Upper lobe of left lung (tissue), 6 donors: ENCODE results near the gene METTL3. TPM values are rescaled to one million over a fixed set of nuclear protein-coding genes. Genes with fewer than 3 reads are reported as not detected.
A peak's percentile ranks its signal among the peaks of the same experiment; 100 is the strongest.

ENCODE experiments used
- ATAC-seq, 2 donors: fragments of 200-7000 bp; cut with Tn5 transposase; one replicate each; pipeline ENCODE4 v1.9.1; 2022; ENCODE audit warnings: mild to moderate bottlenecking in 2 of 2, moderate library complexity in 2 of 2; ENCODE audit not compliant: low FRiP score in 2 of 2
- DNase-seq, 2 donors: peaks; one replicate each; pipeline ENCODE4 v3.0.0-alpha.2; 2019 to 2020
- H3K27ac ChIP-seq, 4 donors: fragments of 200-600 bp; sonication (generic); one replicate each; pipeline ENCODE4 v1.5.1; 2016 to 2019
- H3K27me3 ChIP-seq, 4 donors: fragments of 200-600 bp; sonication (generic); one replicate each; pipeline ENCODE4 v1.5.1; 2017 to 2019
- H3K36me3 ChIP-seq, 4 donors: fragments of 200-600 bp; sonication (generic); one replicate each; pipeline ENCODE4 v1.5.1; 2016 to 2019
- H3K4me1 ChIP-seq, 4 donors: fragments of 200-600 bp; sonication (generic); one replicate each; pipeline ENCODE4 v1.5.1; 2018 to 2019
- H3K4me3 ChIP-seq, 4 donors: fragments of 200-600 bp; sonication (generic); one replicate each; pipeline ENCODE4 v1.5.1; 2017 to 2019; ENCODE audit warnings: mild to moderate bottlenecking in 2 of 4, moderate library complexity in 1 of 4
- H3K9me3 ChIP-seq, 4 donors: fragments of 200-600 bp; sonication (generic); one replicate each; pipeline ENCODE4 v1.5.1; 2018 to 2019
- CTCF ChIP-seq, 6 experiments: fragments of 450-650 bp in 4 of 6; fragments of 200-600 bp in 2 of 6; sonication (generic) in 2 of 6; IDR thresholded peaks; one replicate each; pipeline ENCODE4 v1.5.1; 2016 to 2019; ENCODE audit warnings: antibody characterized with exemption in 6 of 6
- EP300 ChIP-seq, 4 donors: sonication (generic); formaldehyde crosslinking; IDR thresholded peaks; one replicate each; pipeline ENCODE4 v1.5.1; 2017; ENCODE audit warnings: antibody characterized with exemption in 4 of 4, control low read depth in 2 of 4
- POLR2A ChIP-seq, 4 donors: fragments of 450-650 bp; IDR thresholded peaks; one replicate each; pipeline ENCODE4 v1.5.1; 2016 to 2017; ENCODE audit warnings: antibody characterized with exemption in 4 of 4, mild to moderate bottlenecking in 2 of 4
- POLR2AphosphoS5 ChIP-seq, 2 donors: sonication (generic); formaldehyde crosslinking; IDR thresholded peaks; one replicate each; pipeline ENCODE4 v1.5.1; 2017; ENCODE audit warnings: antibody characterized with exemption in 2 of 2
- WGBS, 2 donors: methylation state at CpG; one replicate each; pipeline ENCODE4 v1.1.5; 2017 to 2018; 5-methylcytosine and 5-hydroxymethylcytosine counted together
- total RNA-seq, 6 donors: library from RNA; depleted of rRNA in 4 of 6; stranded (reverse); fragments of >200 nt in 4 of 6; gene quantifications; one replicate each; pipeline versions ENCODE4 v1.1.0 to v1.2.1, GENCODE V29; 2016 to 2021
- donor health status: DM: no; HTN: no; CAD: no; lungs with moderate emphysema.
- donor health status: DM: no; HTN: yes; CAD: no; lungs with severe emphysema.

Gene METTL3
- total RNA-seq, 6 donors from 2014 or later = 41.7 to 126 (median 47.7) TPM

- H3K36me3 ChIP-seq = peaks cover 0 to 12% (median 2%) of the 10 kb centered on the region in 4 donors
- H3K9me3 ChIP-seq = no peaks in the 10 kb centered on the region
- ATAC-seq (no peak), DNase-seq (no peak)
- H3K4me3 ChIP-seq = peak overlapping the region in 2 of 4 donors; percentile 67 to 75
- WGBS, 2 donors = 78 to 82% methylated on average over 6 of the region's 6 CpGs
- H3K4me1 ChIP-seq = peaks cover 13 to 31% (median 21%) of the 10 kb centered on the region in 4 donors
- H3K27me3 ChIP-seq = no peaks in the 10 kb centered on the region
- TF ChIP-seq POLR2A (IDR thresholded peaks at IDR 0.05) = no peak
- TF ChIP-seq EP300 (IDR thresholded peaks at IDR 0.05) = no peak
- H3K27ac ChIP-seq = no peak overlapping the region
These were observed 1.6 kb downstream of the METTL3 start for GRCh38 chr14:21509432-21510143.

- 93 to 98% methylated on average over 2 of the region's 2 CpGs for WGBS, 2 donors
- no peak overlapping the region for H3K27ac ChIP-seq
- H3K36me3 ChIP-seq = peaks cover 0 to 33% (median 20%) of the 10 kb centered on the region in 4 donors
- ATAC-seq = no peak
- H3K4me3 ChIP-seq = no peak overlapping the region
- no peaks in the 10 kb centered on the region for H3K27me3 ChIP-seq
- no peaks in the 10 kb centered on the region for H3K9me3 ChIP-seq
- H3K4me1 ChIP-seq = peaks cover 13 to 31% (median 19%) of the 10 kb centered on the region in 4 donors
- no peak for DNase-seq
- TF ChIP-seq CTCF (IDR thresholded peaks at IDR 0.05) = no peak
- TF ChIP-seq POLR2A (IDR thresholded peaks at IDR 0.05) = no peak
- no peak for TF ChIP-seq EP300 (IDR thresholded peaks at IDR 0.05)
- TF ChIP-seq POLR2AphosphoS5 (IDR thresholded peaks at IDR 0.05) = no peak
These were observed 4.6 kb downstream of the METTL3 start for GRCh38 chr14:21506557-21506956.

- H3K27ac ChIP-seq = no peak overlapping the region
- DNase-seq = no peak
- no peak for TF ChIP-seq EP300 (IDR thresholded peaks at IDR 0.05)
- no peak for TF ChIP-seq CTCF (IDR thresholded peaks at IDR 0.05)
- no peak for TF ChIP-seq POLR2A (IDR thresholded peaks at IDR 0.05)
- no peaks in the 10 kb centered on the region for H3K9me3 ChIP-seq
- no peaks in the 10 kb centered on the region for H3K27me3 ChIP-seq
- ATAC-seq = no peak
- H3K36me3 ChIP-seq = peaks cover 0 to 46% (median 31%) of the 10 kb centered on the region in 4 donors
- peaks cover 10 to 23% (median 15%) of the 10 kb centered on the region in 4 donors for H3K4me1 ChIP-seq
- no peak overlapping the region for H3K4me3 ChIP-seq
These were observed 6.1 kb downstream of the METTL3 start for GRCh38 chr14:21505012-21505553.

GRCh38 chr14:21503376-21503775 lies 7.8 kb downstream of the METTL3 start:
- no peak for ATAC-seq
- peaks cover 0 to 8% (median 2%) of the 10 kb centered on the region in 4 donors for H3K4me1 ChIP-seq
- peaks cover 9 to 62% (median 45%) of the 10 kb centered on the region in 4 donors for H3K36me3 ChIP-seq
- no peak overlapping the region for H3K27ac ChIP-seq
- H3K9me3 ChIP-seq = no peaks in the 10 kb centered on the region
- 90 to 98% methylated on average over 3 of the region's 4 CpGs for WGBS, 2 donors
- no peak for DNase-seq
- TF ChIP-seq CTCF (IDR thresholded peaks at IDR 0.05) = no peak
- no peak for TF ChIP-seq POLR2A (IDR thresholded peaks at IDR 0.05)
- TF ChIP-seq EP300 (IDR thresholded peaks at IDR 0.05) = no peak
- no peak for TF ChIP-seq POLR2AphosphoS5 (IDR thresholded peaks at IDR 0.05)
- H3K27me3 ChIP-seq = no peaks in the 10 kb centered on the region
- H3K4me3 ChIP-seq = no peak overlapping the region

GRCh38 chr14:21501568-21501967 lies 9.6 kb downstream of the METTL3 start:
- H3K4me1 ChIP-seq = peaks cover 0 to 8% (median 0%) of the 10 kb centered on the region in 4 donors
- peaks cover 9 to 69% (median 59%) of the 10 kb centered on the region in 4 donors for H3K36me3 ChIP-seq
- 92 to 95% methylated on average over 5 of the region's 5 CpGs for WGBS, 2 donors
- no peak overlapping the region for H3K27ac ChIP-seq
- H3K9me3 ChIP-seq = no peaks in the 10 kb centered on the region
- no peak for ATAC-seq
- no peak for DNase-seq
- H3K27me3 ChIP-seq = no peaks in the 10 kb centered on the region
- TF ChIP-seq CTCF (IDR thresholded peaks at IDR 0.05) = no peak
- TF ChIP-seq POLR2A (IDR thresholded peaks at IDR 0.05) = no peak
- TF ChIP-seq POLR2AphosphoS5 (IDR thresholded peaks at IDR 0.05) = no peak
- no peak for TF ChIP-seq EP300 (IDR thresholded peaks at IDR 0.05)
- no peak overlapping the region for H3K4me3 ChIP-seq
